ENCODE data around the gene NADK2. TPM values are rescaled to one million over a fixed set of nuclear protein-coding genes. Genes with fewer than 3 reads are reported as not detected.
A peak's percentile ranks its signal among the peaks of the same experiment; 100 is the strongest.

NADK2 gene
- total RNA-seq, 1 experiment from 2014 or later: 21.2 TPM

DNA sequence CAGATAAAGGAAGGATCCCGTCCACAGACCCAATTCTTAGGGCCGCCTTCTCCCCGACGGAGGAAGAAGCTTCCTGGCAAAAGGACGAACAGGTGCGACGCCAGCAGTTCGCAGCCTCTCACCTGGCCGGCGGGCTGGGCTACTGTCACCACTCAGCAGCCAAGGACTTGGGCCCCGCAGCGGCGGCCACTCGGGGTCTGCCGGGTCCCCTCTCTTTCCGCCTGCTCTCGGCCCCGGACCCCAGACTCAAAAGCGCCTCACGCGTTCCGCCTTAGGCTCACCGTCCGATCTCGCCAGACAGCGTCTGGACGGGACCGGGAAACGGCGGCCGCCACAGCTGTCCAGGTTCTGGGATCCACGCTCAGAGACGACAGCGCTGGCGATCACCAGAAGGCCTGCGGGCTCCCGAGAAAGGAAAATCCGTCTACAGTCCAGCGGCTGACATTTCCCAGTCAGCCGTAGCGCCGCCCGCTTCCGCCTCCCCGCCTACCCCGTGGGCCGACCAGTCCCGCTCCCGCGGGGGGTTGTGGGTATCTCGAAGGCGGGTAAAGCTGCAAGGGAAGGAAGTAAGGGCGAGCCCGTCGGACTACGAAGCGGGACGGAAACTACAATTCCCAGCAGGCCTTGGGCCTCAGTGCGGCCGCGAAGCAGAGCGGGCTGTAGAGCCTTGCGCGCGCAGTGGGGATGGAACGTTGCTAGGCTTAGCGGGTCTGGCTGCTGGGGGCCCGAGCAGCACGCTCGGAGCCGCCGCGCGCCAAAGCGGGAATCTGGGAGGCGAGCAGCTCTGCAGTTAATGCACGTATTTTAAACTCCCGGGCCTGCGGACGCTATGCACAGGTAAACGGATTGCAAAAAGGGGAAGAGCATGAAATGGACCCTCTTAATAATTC is 90.0 kb downstream of the NADK2 start, which contains the start of the genes LMBRD2 and SKP2:
LMBRD2 (minus strand) TSS at position 454 of the 890 bp plus-strand sequence. CDS start 8,538 bp downstream, outside the sequence.
SKP2 (plus strand) TSS at position 678 of the 890 bp plus-strand sequence; CDS start at position 830, 152 bp downstream.
- POLR2A ChIA-PET: no interaction called here
- TF ChIP-seq ZNF274 (IDR thresholded peaks at IDR 0.05; ENCODE audit: low read depth, low read length) (no peak), YY1 (IDR thresholded peaks at IDR 0.05; ENCODE audit: extremely low read depth, insufficient replicate concordance, low read depth, low read length) (peak; percentile 75), EGR1 (IDR thresholded peaks at IDR 0.05; ENCODE audit: low read depth) (0 out of 2 replicates have a peak, but pooled peaks have one; percentile 45), SRF (IDR thresholded peaks at IDR 0.05; ENCODE audit: low read depth) (peak; percentile 41; the same call in 1 of the 2 replicates), CTCF (IDR thresholded peaks at IDR 0.05 in 2 of 3, conservative IDR thresholded peaks at IDR 0.05 in 1 of 3; ENCODE audit: borderline replicate concordance in 1 of 3, insufficient read depth in 1 of 3, low read depth in 2 of 3, low read length in 2 of 3) (no peak), FOSL1 (IDR thresholded peaks at IDR 0.05; ENCODE audit: low read depth) (no peak), CBX3 (IDR thresholded peaks at IDR 0.05; ENCODE audit: low read depth) (peak; percentile 62), POLR2AphosphoS5 (IDR thresholded peaks at IDR 0.05; ENCODE audit: low read depth, low read length) (peak; percentile 85), MAX (IDR thresholded peaks at IDR 0.05) (peak; percentile 72; the same call in 1 of the 2 replicates), EZH2phosphoT487 (IDR thresholded peaks at IDR 0.05; ENCODE audit: borderline replicate concordance) (no peak), REST (IDR thresholded peaks at IDR 0.05; ENCODE audit: low read depth) (no peak), CEBPB (IDR thresholded peaks at IDR 0.05; ENCODE audit: low read depth) (no peak), POLR2A (IDR thresholded peaks at IDR 0.05; ENCODE audit: borderline replicate concordance, extremely low read depth, insufficient read depth, insufficient read length) (peak; percentile 89), SP1 (IDR thresholded peaks at IDR 0.05; ENCODE audit: low read depth) (peak; percentile 60), ZFX (IDR thresholded peaks at IDR 0.05) (peak; percentile 84; the same call in 1 of the 2 replicates), RAD21 (IDR thresholded peaks at IDR 0.05; ENCODE audit: low read depth) (no peak), JUND (IDR thresholded peaks at IDR 0.05) (no peak)
- TF ChIP-seq, protein P1, sequence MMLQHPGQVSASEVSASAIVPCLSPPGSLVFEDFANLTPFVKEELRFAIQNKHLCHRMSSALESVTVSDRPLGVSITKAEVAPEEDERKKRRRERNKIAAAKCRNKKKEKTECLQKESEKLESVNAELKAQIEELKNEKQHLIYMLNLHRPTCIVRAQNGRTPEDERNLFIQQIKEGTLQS (IDR thresholded peaks at IDR 0.05): no peak

More for the DNA sequence above, 90.0 kb downstream of the NADK2 start, which contains the start of the genes LMBRD2 and SKP2:
- BruUV-seq (replicated peaks): TSS peak; percentile 51
- Histone ChIP-seq H3K9me3 (ENCODE audit: control insufficient read depth in 1 of 2, insufficient read depth in 1 of 2, low read depth in 1 of 2, low read length in 2 of 2) (no peaks in the 10 kb centered on the region), H3K79me2 (ENCODE audit: insufficient read depth, low read length) (peaks cover 47% of the 10 kb centered on the region), H3K9me2 (ENCODE audit: insufficient read depth) (no peaks in the 10 kb centered on the region), H4K20me1 (ENCODE audit: insufficient read depth) (no peaks in the 10 kb centered on the region), H3K4me2 (ENCODE audit: low read length) (peak within 1 kb of the TSS; percentile 79), H3K36me3 (ENCODE audit: control insufficient read depth in 1 of 2, insufficient read depth in 2 of 2, low read length in 2 of 2) (peaks cover 18 to 19% of the 10 kb centered on the region in 2 experiments; a peak in 2 of 4 replicates), H3K9ac (ENCODE audit: low read length) (peak within 1 kb of the TSS; percentile 83), H3K4me1 (ENCODE audit: control insufficient read depth in 1 of 2, insufficient read depth in 2 of 2, low read length in 2 of 2) (peaks cover 6 to 12% of the 10 kb centered on the region in 2 experiments; a peak in 3 of 4 replicates), H2AFZ (ENCODE audit: low read depth, low read length, poor library complexity, severe bottlenecking) (no peak within 1 kb of the TSS), H3K27ac (ENCODE audit: low read depth, low read length) (peak within 1 kb of the TSS; percentile 27), H3K27me3 (ENCODE audit: insufficient read depth, low read length) (no peaks in the 10 kb centered on the region), H3K4me3 (replicated peaks in 1 of 2; ENCODE audit: low read depth in 1 of 2, low read length in 2 of 2) (peak within 1 kb of the TSS; percentile 73 to 81)
- DNase-seq (ENCODE audit: low read depth, low spot score) (peak; percentile 92), ATAC-seq (peak; percentile 98)
- RAD21 ChIA-PET (ENCODE audit: low non-redundant PET in 1 of 2, low total read pairs in 2 of 2, uncharacterized antibody in 2 of 2, unreplicated experiment in 2 of 2): no interaction called here
- CTCF ChIA-PET: interaction anchor here (1.0 to 2.5 kb wide), 4 partner anchors 27 to 544 kb away, joined by 3 to 13 read pairs (median 7); no protein-coding TSS in a partner anchor
- intact Hi-C loops (cut with micrococcal nuclease): loop anchor here (5.0 kb wide), 1 partner anchor 91 kb away; the partner anchor contains the start of gene NADK2

All from HCT116 (cell line).